Measurements from ENCODE around the gene HBEGF. TPM values are rescaled to one million over a fixed set of nuclear protein-coding genes. Genes with fewer than 3 reads are reported as not detected.

The HBEGF gene
- total RNA-seq, 1 experiment from 2014 or later = 2.4 TPM

- no peaks in the 10 kb centered on the region for H3K9me3 ChIP-seq (ENCODE audit: control insufficient read depth, low read depth, low read length)
- H4K20me1 ChIP-seq (ENCODE audit: control insufficient read depth, insufficient read depth, insufficient read length) = no peaks in the 10 kb centered on the region
- no peak overlapping the region for H2BK20ac ChIP-seq (ENCODE audit: low read depth, low read length, poor library complexity, severe bottlenecking)
- H2AK5ac ChIP-seq (ENCODE audit: insufficient read length, low read length) = no peak overlapping the region
- Mint-ChIP-seq H3K27ac (no peak overlapping the region), H3K9me3 (no peaks in the 10 kb centered on the region; a peak in 1 of 5 replicates), H3K4me3 (no peak overlapping the region), H3K36me3 (ENCODE audit: insufficient read depth in 1 of 3, low read depth in 3 of 3) (no peaks in the 10 kb centered on the region), H3K27me3 (ENCODE audit: low read depth) (peaks cover 13% of the 10 kb centered on the region), H3K4me1 (peaks cover 5 to 19% of the 10 kb centered on the region in 2 experiments; a peak in 3 of 4 replicates)
- no peak overlapping the region for H2BK12ac ChIP-seq (ENCODE audit: insufficient read length, low read depth, low read length)
- H3K79me1 ChIP-seq (ENCODE audit: insufficient read depth, low read depth, low read length, poor library complexity, severe bottlenecking) = no peaks in the 10 kb centered on the region
- no peak overlapping the region for H4K8ac ChIP-seq (replicated peaks; ENCODE audit: insufficient read length, low read depth, low read length)
- H3K79me2 ChIP-seq (ENCODE audit: insufficient read depth, low read length) = no peaks in the 10 kb centered on the region
- no peaks in the 10 kb centered on the region; the same call in 1 of the 2 replicates for H3K4me1 ChIP-seq (ENCODE audit: insufficient read depth, low read length)
- H2BK120ac ChIP-seq (ENCODE audit: low read depth, low read length, poor library complexity, severe bottlenecking) = no peak overlapping the region
- H3K4ac ChIP-seq (ENCODE audit: low read depth, low read length) = no peak overlapping the region
- H3K27me3 ChIP-seq (ENCODE audit: insufficient read depth, low read length) = no peaks in the 10 kb centered on the region
- no peak overlapping the region for H3K56ac ChIP-seq (ENCODE audit: insufficient read length, low read depth, low read length)
- H3K27ac ChIP-seq (ENCODE audit: insufficient read length, low read depth, low read length) = no peak overlapping the region
- no peak for TF ChIP-seq CTCF (conservative IDR thresholded peaks at IDR 0.05)
- no peak overlapping the region for H2BK5ac ChIP-seq (ENCODE audit: insufficient read length, low read length)
- no peak overlapping the region for H4K5ac ChIP-seq (ENCODE audit: insufficient read length, low read depth, low read length)
- H3K23me2 ChIP-seq (ENCODE audit: insufficient read length, low read depth, low read length, poor library complexity, severe bottlenecking) = no peaks in the 10 kb centered on the region
- H2BK15ac ChIP-seq (ENCODE audit: low read depth, low read length) = no peak overlapping the region
- H4K91ac ChIP-seq (ENCODE audit: insufficient read length, low read depth, low read length) = no peak overlapping the region
- H3K18ac ChIP-seq (ENCODE audit: insufficient read length, low read depth, low read length) = no peak overlapping the region
- no CpG with 5 or more reads among the region's 10 CpGs for WGBS (ENCODE audit: extremely low coverage, insufficient read length, low lambda C conversion rate)
- H3K23ac ChIP-seq (ENCODE audit: insufficient read length, low read depth, low read length) = no peak overlapping the region
- H3K9ac ChIP-seq (ENCODE audit: extremely low read depth, insufficient read length, low read length) = no peak overlapping the region
- H3K14ac ChIP-seq (ENCODE audit: insufficient read depth, low read length) = no peak overlapping the region
- no peak overlapping the region for H3T11ph ChIP-seq (ENCODE audit: low read length)
- H3K4me2 ChIP-seq (ENCODE audit: insufficient read depth, insufficient read length, low read length) = no peak overlapping the region
- H2AFZ ChIP-seq (ENCODE audit: low read length) = no peak overlapping the region
- no peak for DNase-seq
Observed at GRCh38 chr5:140356853-140357725, 10.7 kb upstream of the HBEGF start.

Measured in H9 (cell line).